Measurements from ENCODE around the gene RCHY1. TPM values are rescaled to one million over a fixed set of nuclear protein-coding genes. Genes with fewer than 3 reads are reported as not detected.
A peak's percentile ranks its signal among the peaks of the same experiment; 100 is the strongest.

The RCHY1 gene
- total and polyA plus RNA-seq, 8 donors = 28.3 to 44.5 (median 40.0) TPM

DNA sequence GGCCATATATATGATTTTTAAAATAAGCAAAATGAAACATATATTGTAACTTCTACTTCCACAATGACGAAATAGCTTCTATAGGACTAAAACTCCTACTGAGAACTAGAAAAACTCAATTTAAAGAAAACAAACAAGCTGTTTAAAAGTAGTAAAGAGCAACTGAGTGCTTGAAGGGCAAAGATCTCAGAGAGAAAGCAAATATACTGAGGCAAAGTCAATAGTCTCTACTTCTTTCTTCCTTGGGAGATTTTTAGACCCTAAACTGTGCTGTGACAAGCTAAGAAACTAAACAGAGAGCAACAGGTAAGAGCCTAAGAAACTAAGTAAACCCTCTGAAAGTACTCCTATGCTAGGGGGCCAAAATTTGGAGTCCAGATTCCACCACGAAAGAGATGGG lies 8.6 kb downstream of the RCHY1 start:
- no peak overlapping the region for H3K27ac ChIP-seq
- peaks cover 0 to 55% of the 10 kb centered on the region in 2 donors for H3K36me3 ChIP-seq
- TF ChIP-seq, protein P1, sequence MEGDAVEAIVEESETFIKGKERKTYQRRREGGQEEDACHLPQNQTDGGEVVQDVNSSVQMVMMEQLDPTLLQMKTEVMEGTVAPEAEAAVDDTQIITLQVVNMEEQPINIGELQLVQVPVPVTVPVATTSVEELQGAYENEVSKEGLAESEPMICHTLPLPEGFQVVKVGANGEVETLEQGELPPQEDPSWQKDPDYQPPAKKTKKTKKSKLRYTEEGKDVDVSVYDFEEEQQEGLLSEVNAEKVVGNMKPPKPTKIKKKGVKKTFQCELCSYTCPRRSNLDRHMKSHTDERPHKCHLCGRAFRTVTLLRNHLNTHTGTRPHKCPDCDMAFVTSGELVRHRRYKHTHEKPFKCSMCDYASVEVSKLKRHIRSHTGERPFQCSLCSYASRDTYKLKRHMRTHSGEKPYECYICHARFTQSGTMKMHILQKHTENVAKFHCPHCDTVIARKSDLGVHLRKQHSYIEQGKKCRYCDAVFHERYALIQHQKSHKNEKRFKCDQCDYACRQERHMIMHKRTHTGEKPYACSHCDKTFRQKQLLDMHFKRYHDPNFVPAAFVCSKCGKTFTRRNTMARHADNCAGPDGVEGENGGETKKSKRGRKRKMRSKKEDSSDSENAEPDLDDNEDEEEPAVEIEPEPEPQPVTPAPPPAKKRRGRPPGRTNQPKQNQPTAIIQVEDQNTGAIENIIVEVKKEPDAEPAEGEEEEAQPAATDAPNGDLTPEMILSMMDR (IDR thresholded peaks at IDR 0.05) = no peak
- no peaks in the 10 kb centered on the region for H3K9me3 ChIP-seq
- ATAC-seq = peak; percentile 57
- no peak overlapping the region for H3K4me3 ChIP-seq
- H3K4me1 ChIP-seq = peaks cover 0 to 8% of the 10 kb centered on the region in 2 donors
- no peaks in the 10 kb centered on the region for H3K27me3 ChIP-seq
- intact Hi-C loops (cut with DNase I) = no loop called here
- DNase-seq = no peak

DNA sequence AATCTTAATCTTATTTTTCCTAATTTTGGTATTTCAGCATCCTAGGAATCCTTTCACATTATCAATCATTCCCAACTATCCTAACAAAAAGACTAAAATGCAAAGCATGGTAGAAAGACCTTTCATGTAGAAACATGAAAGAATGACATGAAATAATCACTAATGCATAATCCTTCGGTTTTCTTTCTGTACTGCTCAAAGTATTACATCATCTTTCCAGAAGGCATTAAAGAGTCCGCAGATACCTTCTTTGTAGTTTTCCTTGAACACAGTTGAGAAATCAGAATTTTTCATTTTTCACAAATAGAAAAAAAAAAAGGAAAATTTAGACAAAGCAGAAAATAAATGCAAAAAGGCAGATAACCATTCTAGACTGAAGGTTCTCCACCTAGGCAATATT lies 11.5 kb downstream of the RCHY1 start:
- ATAC-seq (no peak), DNase-seq (no peak)
- intact Hi-C loops (cut with DNase I) = no loop called here
- H3K27ac ChIP-seq = no peak overlapping the region
- no peak overlapping the region for H3K4me3 ChIP-seq
- H3K27me3 ChIP-seq = no peaks in the 10 kb centered on the region
- H3K36me3 ChIP-seq = peaks cover 0 to 74% of the 10 kb centered on the region in 2 donors
- TF ChIP-seq, protein P1 (IDR thresholded peaks at IDR 0.05) = no peak
- H3K9me3 ChIP-seq = no peaks in the 10 kb centered on the region
- no peaks in the 10 kb centered on the region for H3K4me1 ChIP-seq

DNA sequence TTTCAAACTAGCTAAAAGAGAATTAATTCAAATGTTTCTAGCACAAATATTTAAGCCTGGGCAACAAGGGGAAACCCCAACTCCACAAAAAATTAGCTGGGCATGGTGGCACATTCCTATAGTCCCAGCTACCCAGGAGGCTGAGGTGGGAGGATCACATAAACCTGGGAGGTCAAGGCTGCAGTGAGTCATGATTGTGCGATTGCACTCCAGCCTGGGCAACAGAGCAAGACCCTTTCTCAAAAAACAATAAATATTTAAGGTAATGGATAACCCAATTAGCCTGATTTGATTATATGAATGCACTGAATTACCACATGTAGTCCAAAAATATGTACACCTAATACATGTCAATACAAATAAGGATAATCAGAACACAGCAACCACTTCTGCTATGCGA lies 14.3 kb downstream of the RCHY1 start:
- TF ChIP-seq, protein P1 (IDR thresholded peaks at IDR 0.05) = no peak
- Histone ChIP-seq H3K9me3 (no peaks in the 10 kb centered on the region), H3K27ac (no peak overlapping the region), H3K27me3 (no peaks in the 10 kb centered on the region), H3K36me3 (peaks cover 0 to 70% of the 10 kb centered on the region in 2 donors), H3K4me3 (no peak overlapping the region), H3K4me1 (peaks cover 0 to 11% of the 10 kb centered on the region in 2 donors)
- no peak for ATAC-seq
- intact Hi-C loops (cut with DNase I) = no loop called here
- no peak for DNase-seq

DNA sequence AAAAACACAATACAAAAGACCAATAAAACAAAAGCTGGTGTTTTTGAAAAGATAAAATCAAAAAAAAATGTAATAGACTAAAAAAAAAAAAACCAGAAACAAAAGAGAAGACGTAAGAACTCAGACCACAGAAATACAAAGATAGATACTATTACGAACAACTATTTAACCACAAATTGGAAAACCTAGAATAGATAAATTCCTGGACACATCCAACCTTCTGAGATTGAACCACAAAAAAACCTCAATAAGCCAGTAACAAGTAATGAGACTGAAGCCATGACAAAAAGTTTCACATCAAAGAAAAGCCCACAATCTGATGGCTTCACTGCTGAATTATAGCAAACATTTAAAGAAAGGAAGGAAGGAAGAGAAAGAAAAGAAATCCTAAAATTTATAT lies 16.2 kb downstream of the RCHY1 start:
- no peak for ATAC-seq
- Histone ChIP-seq H3K36me3 (peaks cover 0 to 56% of the 10 kb centered on the region in 2 donors), H3K4me1 (peaks cover 0 to 16% of the 10 kb centered on the region in 2 donors), H3K9me3 (no peaks in the 10 kb centered on the region), H3K27me3 (no peaks in the 10 kb centered on the region), H3K4me3 (no peak overlapping the region), H3K27ac (no peak overlapping the region)
- intact Hi-C loops (cut with DNase I) = no loop called here
- no peak for DNase-seq
- TF ChIP-seq, protein P1 (IDR thresholded peaks at IDR 0.05) = no peak

DNA sequence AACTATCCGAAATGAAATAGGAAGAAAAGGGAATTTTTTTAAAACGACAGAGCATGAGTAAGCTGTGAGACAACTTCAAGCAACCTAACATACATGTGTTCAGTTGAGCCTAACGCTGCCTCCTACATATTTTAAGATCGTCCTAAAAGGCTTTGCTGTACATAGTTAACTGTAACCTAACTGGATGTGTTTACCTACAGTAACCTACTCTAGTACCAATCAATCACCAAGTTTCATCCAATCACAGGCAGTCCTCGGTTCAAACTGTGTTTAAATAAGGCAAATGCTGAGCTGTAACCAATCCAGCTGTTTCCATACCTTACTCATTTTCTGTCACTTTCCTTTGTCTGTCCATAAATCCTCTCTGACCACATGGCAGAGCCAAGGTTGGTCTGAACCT lies 17.1 kb downstream of the RCHY1 start:
- intact Hi-C loops (cut with DNase I) = no loop called here
- DNase-seq = no peak
- H3K4me3 ChIP-seq = no peak overlapping the region

More for the DNA sequence above, 17.1 kb downstream of the RCHY1 start:
- peaks cover 0 to 56% of the 10 kb centered on the region in 2 donors for H3K36me3 ChIP-seq
- no peaks in the 10 kb centered on the region for H3K9me3 ChIP-seq
- H3K4me1 ChIP-seq = peaks cover 0 to 16% of the 10 kb centered on the region in 2 donors
- no peak overlapping the region for H3K27ac ChIP-seq
- ATAC-seq = no peak
- no peaks in the 10 kb centered on the region for H3K27me3 ChIP-seq
- TF ChIP-seq, protein P1 (IDR thresholded peaks at IDR 0.05) = no peak
